GM21423 (cell line): ENCODE measurements around the gene YDJC.
"Not testable (repeated sequence)": the region's sequence is repeated elsewhere in the genome, so short reads cannot be mapped to it uniquely, and the experiment has no call there.

Source experiments
- ATAC-seq: cut with Tn5 transposase; IDR thresholded peaks from one replicate; pipeline ENCODE4 v1.9.1; 2021; ENCODE audit warnings: mild to moderate bottlenecking, moderate library complexity; ENCODE audit not compliant: unreplicated experiment

The YDJC gene

DNA sequence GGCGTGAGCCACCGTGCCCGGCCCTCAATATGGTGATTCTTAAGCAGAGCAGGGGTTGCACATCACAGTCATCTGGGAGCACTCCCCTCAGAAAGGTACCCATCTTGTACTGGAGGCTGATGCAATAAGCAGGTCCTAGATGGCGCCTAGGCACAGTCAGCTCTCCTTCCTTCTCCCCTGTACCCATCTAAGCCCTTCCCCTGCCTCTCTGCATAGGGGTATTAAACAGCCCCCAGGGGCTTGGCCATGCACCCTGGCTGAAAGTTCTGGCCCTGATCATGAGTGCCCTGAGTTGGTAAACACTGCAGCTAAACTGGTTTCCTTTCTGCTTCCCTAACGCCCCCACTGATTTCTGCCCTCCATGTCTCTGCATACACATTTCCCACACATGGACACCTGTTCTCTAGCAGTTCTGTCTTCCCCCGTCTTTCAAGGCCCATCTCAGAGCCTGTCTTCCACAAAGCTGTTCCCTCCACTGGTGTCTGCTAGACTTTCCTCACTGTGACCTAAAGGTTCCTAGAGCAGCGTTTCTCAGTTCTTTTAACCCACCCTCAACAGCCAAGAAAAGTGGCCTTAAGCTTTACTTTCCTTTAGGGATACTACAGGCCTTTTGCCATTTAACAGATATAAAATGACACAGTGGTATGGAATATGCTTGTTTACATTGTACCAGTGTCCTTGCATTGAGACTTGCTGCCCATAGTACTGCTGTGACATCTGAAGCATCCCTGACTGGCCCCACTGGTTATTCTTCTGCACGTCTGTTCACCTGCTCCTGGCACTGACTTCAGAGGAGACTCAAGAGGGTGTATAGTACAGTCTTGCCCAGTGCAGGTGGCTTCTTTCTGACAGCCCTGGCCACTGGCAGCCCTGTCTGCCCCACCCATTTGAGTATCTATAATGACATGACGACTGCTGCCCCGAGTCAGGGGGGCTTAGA lies 46.8 kb downstream of the YDJC start:
- ATAC-seq = no peak

- not testable (repeated sequence) for ATAC-seq
Measured at GRCh38 chr22:21581009-21581713, 48.7 kb downstream of the YDJC start.

DNA sequence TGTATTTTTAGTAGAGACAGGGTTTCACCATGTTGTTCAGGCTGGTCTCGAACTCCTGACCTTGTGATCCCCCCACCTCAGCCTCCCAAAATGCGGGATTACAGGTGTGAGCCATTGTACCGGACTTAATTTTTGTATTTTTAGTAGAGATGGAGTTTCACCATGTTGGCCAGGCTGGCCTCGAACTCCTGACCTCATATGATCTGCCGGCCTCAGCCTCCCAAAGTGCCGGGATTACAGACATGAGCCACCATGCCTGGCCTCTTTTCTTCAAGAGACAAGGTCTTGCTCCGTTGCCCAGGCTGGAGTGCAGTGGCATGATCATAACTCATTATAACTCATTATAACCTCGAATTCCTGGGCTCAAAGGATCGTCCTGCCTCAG lies 49.2 kb downstream of the YDJC start:
- ATAC-seq = not testable (repeated sequence)

GRCh38 chr22:21579474-21579851 lies 50.4 kb downstream of the YDJC start:
- no peak for ATAC-seq
